Stimulated activated naive CD4-positive, alpha-beta T cell (primary cell): Measurements from ENCODE around the gene HOXA9.

ENCODE experiments used
- DNase-seq, 6 experiments: peaks; one replicate each; lab custom pipeline; 2025; lab: John Stamatoyannopoulos, UW

The HOXA9 gene

GRCh38 chr7:27164367-27165088 lies 809 bp downstream of the HOXA9 start:
- DNase-seq, result no peak

GRCh38 chr7:27164045-27164366 lies 1.3 kb downstream of the HOXA9 start:
- no peak for DNase-seq

- DNase-seq, result no peak
These were observed 1.9 kb downstream of the HOXA9 start for GRCh38 chr7:27163288-27164044.

DNA sequence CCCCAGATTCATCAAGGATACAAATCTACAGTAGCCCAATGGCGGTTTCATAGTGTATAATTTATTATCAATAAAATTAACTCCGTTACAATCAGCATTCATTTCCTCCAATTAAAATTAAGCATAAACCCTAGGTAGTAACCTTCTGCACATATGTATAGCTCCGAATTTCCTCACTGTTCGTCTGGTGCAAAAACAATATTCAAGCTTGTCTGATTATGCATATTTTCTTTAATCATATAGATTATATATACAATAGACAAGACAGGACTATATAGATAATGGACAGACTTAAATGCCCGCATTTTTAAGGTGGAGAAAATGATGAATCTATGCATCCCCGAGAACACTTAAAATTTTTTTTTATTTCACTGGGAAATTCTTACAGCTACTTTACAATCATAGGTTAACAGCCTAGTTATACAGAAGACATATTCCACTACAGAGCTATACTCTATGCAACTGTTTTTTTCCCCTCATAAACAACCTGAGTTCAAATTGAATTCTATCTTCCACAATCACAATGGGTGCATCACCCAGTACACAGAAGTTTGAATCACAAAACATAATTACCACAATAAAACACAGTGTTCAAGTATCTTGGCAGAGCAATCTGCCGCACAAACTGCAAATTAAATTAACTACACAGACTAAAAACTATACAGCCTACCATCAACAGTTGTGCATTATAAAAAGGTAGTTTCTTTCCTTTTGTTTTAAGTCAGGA lies 2.6 kb downstream of the HOXA9 start:
- DNase-seq, result no peak

DNA sequence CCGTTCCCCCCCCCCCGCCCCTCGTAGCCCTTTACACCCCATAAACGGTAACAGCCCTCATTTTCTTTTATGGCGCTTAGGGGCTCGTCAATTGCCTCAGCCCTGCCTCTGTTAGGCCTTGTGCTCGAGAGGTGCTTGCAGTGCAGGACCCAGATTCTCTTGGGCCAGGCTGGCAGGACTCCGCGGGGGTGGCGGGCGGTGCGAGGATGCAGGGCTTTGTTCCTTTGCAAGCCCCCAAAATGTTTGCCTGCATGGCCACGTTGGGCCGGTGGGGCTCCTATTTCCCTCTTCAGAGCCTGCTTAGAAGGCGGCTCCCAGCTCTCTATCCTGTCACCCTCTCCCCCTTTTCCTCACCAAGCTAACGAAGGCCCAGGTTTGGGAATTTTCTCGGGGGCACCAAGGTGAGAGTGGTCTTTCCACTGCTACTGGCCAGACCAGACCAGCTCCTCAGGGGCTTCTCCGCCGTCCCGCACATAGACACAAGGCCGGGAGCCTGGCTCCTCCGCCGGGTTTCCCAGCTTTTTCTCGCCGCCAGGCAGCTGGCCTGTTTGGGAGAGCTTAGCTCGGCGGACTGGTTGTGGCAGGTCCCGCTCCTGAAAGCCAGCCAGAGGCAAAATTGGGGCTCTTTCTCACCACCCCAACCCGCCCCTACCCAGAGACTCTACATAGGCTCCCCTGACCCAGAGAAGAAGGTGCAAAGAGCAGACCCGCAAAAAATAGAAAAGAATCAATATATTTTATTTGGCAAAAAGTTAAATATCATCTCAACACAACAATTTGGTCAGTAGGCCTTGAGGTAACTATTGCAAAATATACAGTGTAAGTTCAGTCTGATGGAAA lies 3.4 kb downstream of the HOXA9 start:
- DNase-seq, result no peak

- DNase-seq, result no peak
These were observed 4.1 kb downstream of the HOXA9 start for GRCh38 chr7:27161214-27161720.

DNA sequence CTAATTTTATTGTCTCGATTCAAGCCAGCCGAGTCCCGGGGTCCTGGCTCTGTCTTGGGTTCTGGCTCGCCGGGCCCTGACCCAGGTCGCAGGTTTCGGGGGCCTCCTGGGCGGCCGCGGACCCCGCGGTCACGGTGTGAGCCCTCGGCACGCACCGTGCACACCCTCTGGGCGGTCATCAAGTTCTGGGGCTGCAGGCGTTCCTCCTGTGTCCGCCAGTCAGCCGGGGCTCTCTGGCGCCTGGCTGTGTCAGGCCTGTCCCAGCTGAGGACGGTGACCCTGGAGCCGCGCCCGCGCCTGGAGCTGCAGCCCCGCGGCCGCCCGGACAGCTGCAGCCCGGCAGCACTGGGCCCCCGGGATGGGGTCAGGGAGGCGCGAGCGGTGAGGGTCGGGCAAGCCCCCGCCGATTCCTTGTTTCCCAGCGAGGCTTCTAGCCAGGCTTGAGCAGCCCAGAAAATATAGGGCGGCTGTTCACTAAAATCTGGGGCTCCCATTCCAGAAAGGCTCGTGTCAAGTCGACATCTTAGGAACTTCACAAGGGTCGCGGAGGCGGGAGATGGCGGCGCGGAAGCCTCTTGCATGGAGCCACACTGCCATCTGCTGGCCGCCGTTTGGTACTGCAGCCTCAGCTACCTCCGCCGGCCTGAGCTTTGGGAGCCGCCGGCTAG lies 4.7 kb downstream of the HOXA9 start:
- peak; percentile 59 to 88 (median 76) for DNase-seq

- no peak for DNase-seq
These were observed 5.2 kb downstream of the HOXA9 start for GRCh38 chr7:27160145-27160545.

- no peak for DNase-seq
These were observed 5.8 kb downstream of the HOXA9 start for GRCh38 chr7:27159266-27160144.

- DNase-seq, result no peak
These were observed 6.7 kb downstream of the HOXA9 start for GRCh38 chr7:27158436-27159265.

DNA sequence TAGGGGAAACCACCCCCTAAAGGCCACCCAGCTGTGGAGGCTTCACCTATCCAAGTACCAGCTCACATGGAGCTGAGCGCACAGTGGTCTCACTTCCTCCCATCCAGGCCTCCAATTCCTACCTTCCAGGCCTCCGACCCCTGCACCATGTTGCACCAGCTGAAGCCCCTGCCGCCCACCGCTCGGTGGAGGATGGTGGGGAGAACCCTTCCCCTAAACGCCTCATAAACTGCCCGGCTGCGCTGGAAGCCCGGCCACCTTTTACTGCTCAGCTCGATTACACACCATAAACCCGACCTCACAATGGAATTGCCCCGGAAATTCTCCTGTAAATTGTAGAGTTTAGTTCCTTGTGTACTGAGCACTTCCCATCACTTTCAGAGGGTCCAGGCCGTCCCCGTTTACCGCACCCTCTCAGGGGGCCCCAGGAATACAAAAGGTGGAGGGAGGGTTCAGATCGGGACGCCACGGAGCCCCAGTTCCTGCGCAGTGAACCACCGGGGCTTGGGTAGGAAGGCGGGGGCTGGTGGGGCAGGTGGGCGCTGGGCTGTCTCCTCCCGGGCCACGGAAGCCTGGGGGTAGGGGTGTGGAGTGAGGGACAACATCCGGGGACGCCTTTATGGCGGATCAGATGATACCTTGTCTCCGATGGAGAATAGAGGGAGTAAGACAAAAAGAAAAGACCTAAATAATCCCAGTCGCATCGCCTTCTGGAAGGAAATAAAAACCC lies 7.5 kb downstream of the HOXA9 start:
- DNase-seq, result no peak

- no peak for DNase-seq
These were observed 8.2 kb downstream of the HOXA9 start for GRCh38 chr7:27156916-27157701.

GRCh38 chr7:27156508-27156898 lies 8.8 kb downstream of the HOXA9 start, which contains the start of gene HOXA7:
HOXA7 (minus strand) TSS chr7:27156675; CDS start chr7:27156545, 130 bp downstream.
- DNase-seq, result no peak

DNA sequence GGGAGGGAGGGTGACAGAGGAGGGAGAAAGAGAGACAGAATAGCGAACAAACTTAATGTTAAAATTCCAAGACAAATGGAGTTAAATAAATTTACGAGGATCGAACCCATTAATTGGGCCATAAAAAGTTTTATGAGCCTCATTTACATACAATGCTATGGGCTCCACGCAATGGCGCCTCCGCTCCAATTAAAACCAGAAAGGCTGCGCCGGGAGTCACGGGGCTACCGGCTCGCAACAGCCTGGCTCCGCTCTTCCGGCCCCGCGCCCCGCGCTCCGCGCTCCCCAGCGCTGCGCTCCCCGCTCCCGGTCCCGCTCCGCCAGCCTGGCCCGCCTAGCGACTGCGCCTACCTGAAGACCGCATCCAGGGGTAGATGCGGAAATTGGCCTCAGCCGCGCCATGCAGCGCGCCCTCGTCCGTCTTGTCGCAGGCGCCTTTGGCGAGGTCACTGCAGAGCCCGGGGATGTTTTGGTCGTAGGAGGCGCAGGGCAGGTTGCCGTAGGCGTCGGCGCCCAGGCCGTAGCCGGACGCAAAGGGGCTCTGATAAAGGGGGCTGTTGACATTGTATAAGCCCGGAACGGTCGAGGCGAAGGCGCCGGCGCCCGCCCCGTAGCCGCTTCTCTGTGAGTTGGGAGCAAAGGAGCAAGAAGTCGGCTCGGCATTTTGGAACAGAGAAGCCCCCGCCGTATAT lies 9.4 kb downstream of the HOXA9 start:
- no peak for DNase-seq

DNA sequence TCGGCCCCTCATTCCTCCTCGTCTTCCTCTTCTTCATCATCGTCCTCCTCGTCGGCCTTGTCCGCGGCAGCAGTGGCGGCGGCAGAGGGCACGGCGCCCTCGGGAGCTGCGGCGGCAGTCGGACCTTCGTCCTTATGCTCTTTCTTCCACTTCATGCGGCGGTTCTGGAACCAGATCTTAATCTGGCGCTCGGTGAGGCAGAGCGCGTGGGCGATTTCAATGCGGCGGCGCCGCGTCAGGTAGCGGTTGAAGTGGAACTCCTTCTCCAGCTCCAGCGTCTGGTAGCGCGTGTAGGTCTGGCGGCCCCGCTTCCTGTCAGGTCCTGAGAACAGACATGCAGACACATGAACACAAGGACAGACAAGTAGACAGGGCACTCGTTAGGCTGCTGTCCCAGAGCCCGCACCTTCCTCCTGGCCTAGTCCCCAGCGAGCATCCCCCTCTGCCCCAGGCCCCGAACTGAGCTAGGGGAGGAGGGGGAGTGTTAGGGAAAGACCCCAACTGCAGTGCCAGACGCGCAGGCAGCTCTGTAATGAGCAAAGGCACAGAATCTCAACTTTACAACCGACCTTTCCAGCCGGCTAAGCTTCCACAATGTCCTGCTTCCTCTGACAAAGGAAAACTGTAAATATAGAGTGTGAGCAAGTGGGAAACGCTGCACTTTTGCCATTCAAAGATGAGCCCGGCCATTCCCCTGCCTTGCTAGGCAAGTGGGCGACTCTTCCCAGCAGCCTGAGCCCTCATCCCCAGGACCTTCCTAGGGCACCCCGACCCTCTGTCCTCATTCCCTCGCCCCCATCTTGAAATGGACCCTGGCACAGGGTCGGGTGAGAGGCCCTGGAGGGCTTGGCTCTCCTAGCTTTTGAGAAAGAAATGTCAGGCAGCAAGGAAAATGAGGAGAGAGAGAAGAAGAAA lies 10.2 kb downstream of the HOXA9 start:
- peak in 1 of 6 experiments; percentile 16 for DNase-seq

DNA sequence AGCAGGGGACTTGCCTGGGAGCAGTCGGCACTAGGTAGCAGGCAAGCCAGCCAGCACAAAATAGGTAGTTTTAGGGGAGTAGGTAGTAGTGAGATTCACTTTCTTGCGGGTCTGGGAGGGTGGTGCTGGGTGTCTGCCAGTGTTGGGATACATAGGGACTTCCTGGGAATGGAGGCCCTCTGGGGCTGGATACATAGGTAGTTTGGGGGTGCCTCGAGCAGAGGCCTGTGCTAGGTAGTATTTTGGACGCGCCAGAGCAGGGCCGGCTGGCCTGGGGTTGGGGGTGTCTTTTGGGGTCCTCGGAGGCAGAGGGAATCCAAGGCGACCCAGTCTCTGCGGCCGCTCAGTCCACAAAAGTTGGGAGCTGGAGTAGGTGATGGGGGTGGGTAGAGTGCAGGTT lies 11.0 kb downstream of the HOXA9 start:
- no peak for DNase-seq
